ENCODE data around the gene ATOH1. TPM values are rescaled to one million over a fixed set of nuclear protein-coding genes. Genes with fewer than 3 reads are reported as not detected.

Gene ATOH1
- total and polyA plus RNA-seq, 10 of the 15 experiments (the other 5 are each of a cell fraction or from before 2014, with no cell fraction given) = not detected

DNA sequence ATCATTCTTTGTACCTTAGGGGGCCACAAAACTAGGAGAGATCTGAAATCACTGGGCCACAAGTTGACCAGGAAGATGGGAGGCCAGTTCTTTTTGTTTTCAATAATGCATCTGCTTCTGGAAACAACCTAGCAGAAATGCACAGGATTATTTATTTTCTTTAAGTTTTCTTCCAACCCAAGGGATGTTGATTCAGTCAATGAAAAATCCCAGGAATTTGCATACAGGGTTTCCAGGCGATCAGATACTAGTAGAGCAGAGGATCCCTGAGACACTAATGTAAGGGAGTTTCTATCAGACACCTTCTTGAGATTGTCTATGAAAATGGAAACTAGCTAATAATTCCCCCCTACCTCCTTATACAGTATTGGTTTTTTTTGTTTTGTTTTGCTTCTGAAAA lies 7.4 kb downstream of the ATOH1 start:
- H3K4me3 ChIP-seq = no peak overlapping the region
- POLR2A ChIA-PET = no interaction called here
- H3K36me3 ChIP-seq (ENCODE audit: control insufficient read depth in 2 of 2, insufficient read depth in 2 of 2, low read length in 1 of 2) = no peaks in the 10 kb centered on the region
- ATAC-seq = no peak
- H3K79me2 ChIP-seq (ENCODE audit: control insufficient read depth, insufficient read depth, low read length) = no peaks in the 10 kb centered on the region
- WGBS (ENCODE audit: insufficient coverage, insufficient replicate concordance, low lambda C conversion rate, missing lambda C conversion rate) = 0% methylated on average over 1 of the region's 1 CpG
- H3K27ac ChIP-seq (ENCODE audit: control insufficient read depth, insufficient read depth) = no peak overlapping the region
- no peak overlapping the region for H2AFZ ChIP-seq (ENCODE audit: control insufficient read depth, low read depth, low read length)
- RAD21 ChIA-PET (ENCODE audit: unreplicated experiment) = no interaction called here
- H4K20me1 ChIP-seq (ENCODE audit: control insufficient read depth, insufficient read depth) = no peaks in the 10 kb centered on the region
- no peak for FAIRE-seq
- in situ Hi-C loops (cut with MboI) = no loop called here
- H3K27me3 ChIP-seq (replicated peaks in 1 of 2; ENCODE audit: control insufficient read depth in 2 of 2, insufficient read depth in 2 of 2, low read length in 1 of 2) = peaks cover 0 to 5% of the 10 kb centered on the region in 2 experiments; a peak in 1 of 4 replicates
- no TSS peak for BruUV-seq (replicated peaks)
- H3K9me3 ChIP-seq (replicated peaks; ENCODE audit: control insufficient read depth, insufficient read depth, low read length) = no peaks in the 10 kb centered on the region
- H3K4me1 ChIP-seq (ENCODE audit: control insufficient read depth, insufficient read depth, low read length) = no peaks in the 10 kb centered on the region
- CTCF ChIA-PET = no interaction called here
- no peak overlapping the region for H3K9ac ChIP-seq (ENCODE audit: control insufficient read depth, insufficient read depth, low read length)
- H3K4me2 ChIP-seq (ENCODE audit: control insufficient read depth, insufficient read depth) = no peak overlapping the region
- TF ChIP-seq ZNF622 (IDR thresholded peaks at IDR 0.05) = no peak
- TF ChIP-seq, protein P1, sequence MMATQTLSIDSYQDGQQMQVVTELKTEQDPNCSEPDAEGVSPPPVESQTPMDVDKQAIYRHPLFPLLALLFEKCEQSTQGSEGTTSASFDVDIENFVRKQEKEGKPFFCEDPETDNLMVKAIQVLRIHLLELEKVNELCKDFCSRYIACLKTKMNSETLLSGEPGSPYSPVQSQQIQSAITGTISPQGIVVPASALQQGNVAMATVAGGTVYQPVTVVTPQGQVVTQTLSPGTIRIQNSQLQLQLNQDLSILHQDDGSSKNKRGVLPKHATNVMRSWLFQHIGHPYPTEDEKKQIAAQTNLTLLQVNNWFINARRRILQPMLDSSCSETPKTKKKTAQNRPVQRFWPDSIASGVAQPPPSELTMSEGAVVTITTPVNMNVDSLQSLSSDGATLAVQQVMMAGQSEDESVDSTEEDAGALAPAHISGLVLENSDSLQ (IDR thresholded peaks at IDR 0.05) = no peak
- TF ChIP-seq, protein P2, sequence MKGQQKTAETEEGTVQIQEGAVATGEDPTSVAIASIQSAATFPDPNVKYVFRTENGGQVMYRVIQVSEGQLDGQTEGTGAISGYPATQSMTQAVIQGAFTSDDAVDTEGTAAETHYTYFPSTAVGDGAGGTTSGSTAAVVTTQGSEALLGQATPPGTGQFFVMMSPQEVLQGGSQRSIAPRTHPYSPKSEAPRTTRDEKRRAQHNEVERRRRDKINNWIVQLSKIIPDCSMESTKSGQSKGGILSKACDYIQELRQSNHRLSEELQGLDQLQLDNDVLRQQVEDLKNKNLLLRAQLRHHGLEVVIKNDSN (IDR thresholded peaks at IDR 0.05; ENCODE audit: borderline replicate concordance, extremely low read length, insufficient read depth, low read depth, low read length) = no peak
- TF ChIP-seq FOXK2 (IDR thresholded peaks at IDR 0.05) = no peak
- no peak for TF ChIP-seq KDM1A (IDR thresholded peaks at IDR 0.05; ENCODE audit: borderline replicate concordance)
- no peak for TF ChIP-seq CREM (IDR thresholded peaks at IDR 0.05; ENCODE audit: low read depth)
- TF ChIP-seq EGR1 (IDR thresholded peaks at IDR 0.05; ENCODE audit: borderline replicate concordance in 1 of 2, low read depth in 2 of 2, low read length in 2 of 2) = no peak
- TF ChIP-seq ASH2L (IDR thresholded peaks at IDR 0.05; ENCODE audit: borderline replicate concordance, low read depth) = no peak
- TF ChIP-seq, protein P3, sequence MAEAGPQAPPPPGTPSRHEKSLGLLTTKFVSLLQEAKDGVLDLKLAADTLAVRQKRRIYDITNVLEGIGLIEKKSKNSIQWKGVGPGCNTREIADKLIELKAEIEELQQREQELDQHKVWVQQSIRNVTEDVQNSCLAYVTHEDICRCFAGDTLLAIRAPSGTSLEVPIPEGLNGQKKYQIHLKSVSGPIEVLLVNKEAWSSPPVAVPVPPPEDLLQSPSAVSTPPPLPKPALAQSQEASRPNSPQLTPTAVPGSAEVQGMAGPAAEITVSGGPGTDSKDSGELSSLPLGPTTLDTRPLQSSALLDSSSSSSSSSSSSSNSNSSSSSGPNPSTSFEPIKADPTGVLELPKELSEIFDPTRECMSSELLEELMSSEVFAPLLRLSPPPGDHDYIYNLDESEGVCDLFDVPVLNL (IDR thresholded peaks at IDR 0.05; ENCODE audit: low read depth, low read length) = no peak
- no peak for TF ChIP-seq MEF2A (IDR thresholded peaks at IDR 0.05; ENCODE audit: insufficient read depth, low read depth, low read length)
- TF ChIP-seq GATAD2B (conservative IDR thresholded peaks at IDR 0.05; ENCODE audit: low read depth) = no peak
- no peak for TF ChIP-seq IKZF2 (IDR thresholded peaks at IDR 0.05)
- SMC1A ChIA-PET (ENCODE audit: uncharacterized antibody, unreplicated experiment) = interaction anchor here (0.8 kb wide), 1 partner anchor 48 kb away, joined by 3 read pairs; no protein-coding TSS in a partner anchor
- intact Hi-C loops (cut with micrococcal nuclease; ENCODE audit: unreplicated experiment) = no loop called here
- no peak for DNase-seq (ENCODE audit: low read depth, low spot score)

All from GM12878 (cell line).